B cell (primary cell): Measurements from ENCODE around the gene ARID4A. TPM values are rescaled to one million over a fixed set of nuclear protein-coding genes. Genes with fewer than 3 reads are reported as not detected.

Experiments
- ATAC-seq: fragments of 200-7000 bp; cut with Tn5 transposase; one replicate; pipeline ENCODE4 v1.10.0; 2021; ENCODE audit warnings: low read depth, mild to moderate bottlenecking, moderate number of reproducible peaks, moderate library complexity
- CTCF ChIA-PET: fragments of 350-600 bp; sonication (Branson Sonifier 250); formaldehyde crosslinking; loops from one replicate; lab custom pipeline; 2021; ENCODE audit warnings: antibody characterized with exemption, inconsistent platforms; lab: Charles Lee
- POLR2A ChIA-PET: fragments of 350-600 bp; sonication (Branson Sonifier 250); formaldehyde crosslinking; loops from one replicate; lab custom pipeline; 2021; ENCODE audit warnings: antibody characterized with exemption; lab: Charles Lee
- DNase-seq: peaks from one replicate; pipeline ENCODE4 v3.0.0; 2013
- H2AFZ ChIP-seq: 2 replicates; pipeline ENCODE4 v1.6.1; 2012; ENCODE audit warnings: mild to moderate bottlenecking, low read depth, low read length; ENCODE audit not compliant: insufficient read depth, poor library complexity, severe bottlenecking
- H3K27ac ChIP-seq, 2 donors: 1 replicate in 1 of 2; 2 replicates in 1 of 2; pipeline ENCODE4 v1.5.1; 2012 to 2013; ENCODE audit warnings: low read length in 2 of 2, mild to moderate bottlenecking in 2 of 2, moderate library complexity in 1 of 2
- H3K27me3 ChIP-seq, 4 experiments: fragments of 200-600 bp in 1 of 4; sonication (generic) in 1 of 4; replicated peaks in 1 of 4; 1 replicate in 2 of 4; 2 replicates in 2 of 4; pipeline versions ENCODE4 v1.6.1 to v1.7.0; 2013 to 2016; ENCODE audit warnings: low read length in 3 of 4, mild to moderate bottlenecking in 2 of 4, mixed read lengths in 1 of 4, moderate library complexity in 1 of 4; ENCODE audit not compliant: insufficient read depth in 4 of 4, control insufficient read depth in 3 of 4; ENCODE audit errors: control extremely low read depth in 1 of 4
- H3K36me3 ChIP-seq, 2 experiments: replicated peaks in 1 of 2; 1 replicate in 1 of 2; 2 replicates in 1 of 2; pipeline versions ENCODE4 v1.6.1 to v1.7.1; 2013; ENCODE audit warnings: low read length in 1 of 2; ENCODE audit not compliant: insufficient read depth in 2 of 2, control insufficient read depth in 1 of 2; ENCODE audit errors: control extremely low read depth in 1 of 2, extremely low read depth in 1 of 2
- H3K4me1 ChIP-seq, 2 donors: fragments of 200-600 bp in 1 of 2; sonication (generic) in 1 of 2; 1 replicate in 1 of 2; 2 replicates in 1 of 2; pipeline versions ENCODE4 v1.5.1 to v1.6.1; 2013 to 2017; ENCODE audit warnings: low read length in 2 of 2; ENCODE audit not compliant: control insufficient read depth in 2 of 2, insufficient read depth in 2 of 2
- H3K4me2 ChIP-seq: replicated peaks from 2 replicates; pipeline ENCODE3; 2012; ENCODE audit warnings: mild to moderate bottlenecking, low read depth, low read length; ENCODE audit not compliant: poor library complexity, severe bottlenecking
- H3K4me3 ChIP-seq, 5 experiments: fragments of 200-600 bp in 1 of 5; sonication (generic) in 1 of 5; 1 replicate in 3 of 5; 2 replicates in 2 of 5; pipeline versions ENCODE4 v1.5.1 to v1.7.0; 2011 to 2016; ENCODE audit warnings: low read length in 4 of 5, mild to moderate bottlenecking in 4 of 5, low read depth in 2 of 5, control low read depth in 1 of 5, moderate library complexity in 1 of 5; ENCODE audit not compliant: insufficient read depth in 1 of 5; ENCODE audit errors: control extremely low read depth in 1 of 5, extremely low read depth in 1 of 5
- H3K79me2 ChIP-seq: fragments of 200-600 bp; sonication (generic); one replicate; pipeline ENCODE4 v1.6.0; 2016; ENCODE audit warnings: low read length; ENCODE audit not compliant: control insufficient read depth, insufficient read depth
- H3K9ac ChIP-seq: fragments of 200-600 bp; sonication (generic); 2 replicates; pipeline ENCODE4 v1.6.1; 2017; ENCODE audit warnings: mild to moderate bottlenecking, low read length, moderate library complexity
- H3K9me3 ChIP-seq, 3 donors: one replicate each; pipeline versions ENCODE4 v1.6.1 to v1.7.1; 2013; ENCODE audit warnings: low read length in 2 of 3; ENCODE audit not compliant: control insufficient read depth in 2 of 3, insufficient read depth in 1 of 3; ENCODE audit errors: control extremely low read depth in 1 of 3
- H4K20me1 ChIP-seq: 2 replicates; pipeline ENCODE4 v1.6.0; 2012; ENCODE audit warnings: mild to moderate bottlenecking, low read length; ENCODE audit not compliant: insufficient read depth, control insufficient read depth, poor library complexity, severe bottlenecking
- H3K27ac Mint-ChIP-seq: one replicate; pipeline ENCODE4 v1.8.0; 2021; ENCODE audit warnings: mixed read lengths
- H3K27me3 Mint-ChIP-seq: one replicate; pipeline ENCODE4 v1.8.0; 2021; ENCODE audit warnings: mixed read lengths
- H3K4me1 Mint-ChIP-seq: one replicate; pipeline ENCODE4 v1.8.0; 2021; ENCODE audit warnings: mixed read lengths
- H3K4me3 Mint-ChIP-seq: one replicate; pipeline ENCODE4 v1.8.0; 2021; ENCODE audit warnings: mixed read lengths
- H3K9me3 Mint-ChIP-seq: one replicate; pipeline ENCODE4 v1.8.0; 2022; ENCODE audit warnings: mixed read lengths; ENCODE audit not compliant: insufficient read depth
- EZH2 ChIP-seq: IDR thresholded peaks from 2 replicates; pipeline ENCODE4 v1.6.1; 2012; ENCODE audit warnings: borderline replicate concordance, low read depth, mild to moderate bottlenecking, moderate library complexity, low read length; ENCODE audit not compliant: insufficient read depth, poor library complexity, severe bottlenecking
- WGBS: methylation state at CpG from one replicate; pipeline ENCODE4 v1.1.5; 2013; ENCODE audit warnings: missing lambda C conversion rate; ENCODE audit not compliant: insufficient coverage; 5-methylcytosine and 5-hydroxymethylcytosine counted together
- intact Hi-C: fragments of 100-400 bp; cut with micrococcal nuclease; formaldehyde crosslinking; loops from one replicate; pipeline ENCODE4 v1.10.0; 2022
- polyA plus RNA-seq: library from polyadenylated mRNA; depleted of rRNA; stranded (reverse); fragments of >200 nt; gene quantifications from 2 replicates; pipeline ENCODE4 v1.2.3, GENCODE V29; 2012
- total RNA-seq, 2 donors: library from RNA; stranded (reverse); fragments of 120-200 nt in 1 of 2; gene quantifications; 1 replicate in 1 of 2; 2 replicates in 1 of 2; pipeline versions ENCODE4 v1.2.3 to v1.2.4, GENCODE V29; 2013 to 2022
- TF ChIP-seq, protein P1 (sequence below): fragments of 200-600 bp; IDR thresholded peaks from one replicate; pipeline ENCODE4 v1.8.0; 2022; ENCODE audit warnings: antibody characterized with exemption, mild to moderate bottlenecking

ARID4A gene
- total and polyA plus RNA-seq, 2 donors (not counting 1 experiment from before 2014, with no cell fraction given): 9.4 to 87.0 TPM

- Histone ChIP-seq H3K27ac (peak overlapping the region; percentile 96 to 98), H3K4me3 (peak overlapping the region; percentile 85 to 98 (median 91)), H3K4me2 (peak overlapping the region; percentile 82), H3K79me2 (peaks cover 83% of the 10 kb centered on the region), H3K27me3 (no peaks in the 10 kb centered on the region), H4K20me1 (peaks cover 37% of the 10 kb centered on the region), H3K4me1 (peaks cover 21 to 33% of the 10 kb centered on the region in 2 donors), H2AFZ (peak overlapping the region; percentile 93), H3K36me3 (peaks cover 10 to 33% of the 10 kb centered on the region in 2 experiments), H3K9ac (peak overlapping the region; percentile 94), H3K9me3 (no peaks in the 10 kb centered on the region)
- Mint-ChIP-seq H3K4me3 (no peak overlapping the region), H3K4me1 (peaks cover 43% of the 10 kb centered on the region), H3K27me3 (no peaks in the 10 kb centered on the region), H3K9me3 (no peaks in the 10 kb centered on the region), H3K27ac (no peak overlapping the region)
- intact Hi-C loops: loop anchor here (1.0 to 5.0 kb wide), 7 partner anchors 17 to 1949 kb away; partner anchors contain the start of genes KIAA0586, PPM1A, PSMA3 and TIMM9
- 0% methylated on average over 37 of the region's 40 CpGs for WGBS
- ChIA-PET POLR2A (interaction anchor here (0.5 to 2.8 kb wide), 8 partner anchors 8 to 1102 kb away, joined by 3 to 23 read pairs (median 4); partner anchors contain the start of genes ACTR10, KIAA0586, PSMA3 and TIMM9), CTCF (interaction anchor here (0.7 to 2.0 kb wide), 6 partner anchors 11 to 130 kb away, joined by 3 to 5 read pairs (median 4); partner anchors contain the start of genes KIAA0586, PSMA3, TIMM9 and TOMM20L)
- peak; percentile 80 for ATAC-seq
- TF ChIP-seq, protein P1, sequence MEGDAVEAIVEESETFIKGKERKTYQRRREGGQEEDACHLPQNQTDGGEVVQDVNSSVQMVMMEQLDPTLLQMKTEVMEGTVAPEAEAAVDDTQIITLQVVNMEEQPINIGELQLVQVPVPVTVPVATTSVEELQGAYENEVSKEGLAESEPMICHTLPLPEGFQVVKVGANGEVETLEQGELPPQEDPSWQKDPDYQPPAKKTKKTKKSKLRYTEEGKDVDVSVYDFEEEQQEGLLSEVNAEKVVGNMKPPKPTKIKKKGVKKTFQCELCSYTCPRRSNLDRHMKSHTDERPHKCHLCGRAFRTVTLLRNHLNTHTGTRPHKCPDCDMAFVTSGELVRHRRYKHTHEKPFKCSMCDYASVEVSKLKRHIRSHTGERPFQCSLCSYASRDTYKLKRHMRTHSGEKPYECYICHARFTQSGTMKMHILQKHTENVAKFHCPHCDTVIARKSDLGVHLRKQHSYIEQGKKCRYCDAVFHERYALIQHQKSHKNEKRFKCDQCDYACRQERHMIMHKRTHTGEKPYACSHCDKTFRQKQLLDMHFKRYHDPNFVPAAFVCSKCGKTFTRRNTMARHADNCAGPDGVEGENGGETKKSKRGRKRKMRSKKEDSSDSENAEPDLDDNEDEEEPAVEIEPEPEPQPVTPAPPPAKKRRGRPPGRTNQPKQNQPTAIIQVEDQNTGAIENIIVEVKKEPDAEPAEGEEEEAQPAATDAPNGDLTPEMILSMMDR: no peak
- peak; percentile 100 for TF ChIP-seq EZH2
- DNase-seq: peak; percentile 99
Measured at GRCh38 chr14:58297762-58298476, 436 bp upstream of the ARID4A start.
